HepG2 (cell line): ENCODE results near the gene CCDC85A. TPM values are rescaled to one million over a fixed set of nuclear protein-coding genes. Genes with fewer than 3 reads are reported as not detected.

Source experiments
- ATAC-seq: fragments of 200-7000 bp; cut with Tn5 transposase; 3 replicates; pipeline ENCODE4 v1.9.1; 2020; ENCODE audit warnings: mild to moderate bottlenecking, moderate library complexity
- BruUV-seq: library from RNA; stranded (reverse); fragments of 400-500 nt; replicated peaks from 2 replicates; lab custom pipeline; 2021; lab: Mats Ljungman, UMichigan
- CTCF ChIA-PET: fragments of 300-600 bp; formaldehyde crosslinking; extraction: SDS; loops from one replicate; lab custom pipeline; 2021; ENCODE audit warnings: low total read pairs, inconsistent platforms, low intra/inter-chr PET ratio; lab: Yijun Ruan, JAX
- POLR2A ChIA-PET: fragments of 350-600 bp; sonication (Branson Sonifier 250); formaldehyde crosslinking; loops from one replicate; lab custom pipeline; 2020; ENCODE audit warnings: antibody characterized with exemption, inconsistent platforms; lab: Yijun Ruan, JAX
- DNase-seq: peaks from one replicate; pipeline ENCODE4 v3.0.0-alpha.2; 2015; ENCODE audit warnings: low spot score
- FAIRE-seq: peaks from 3 replicates; lab custom pipeline; 2011; peaks lifted over from hg19 to GRCh38; lab: Jason Lieb, UNC
- H2AFZ ChIP-seq: one replicate; pipeline ENCODE4 v1.6.1; 2011; ENCODE audit warnings: low read length, inconsistent platforms
- H3K27ac ChIP-seq: fragments of 300-600 bp; 3 replicates; pipeline ENCODE4 v1.8.0; 2011; ENCODE audit warnings: mixed run types, mild to moderate bottlenecking, mixed read lengths, low read length, inconsistent platforms; ENCODE audit not compliant: insufficient read depth; ENCODE audit errors: extremely low read length
- H3K27me3 ChIP-seq, 2 experiments: fragments of 200-600 bp in 1 of 2; 2 replicates in 1 of 2; 3 replicates in 1 of 2; pipeline versions ENCODE4 v1.6.0 to v1.8.0; 2011; ENCODE audit warnings: low read length in 2 of 2, mild to moderate bottlenecking in 2 of 2, moderate library complexity in 2 of 2, inconsistent platforms in 1 of 2; ENCODE audit not compliant: insufficient read depth in 2 of 2, control insufficient read depth in 1 of 2
- H3K36me3 ChIP-seq, 2 experiments: fragments of 200-600 bp in 1 of 2; replicated peaks in 1 of 2; 2 replicates in 1 of 2; 3 replicates in 1 of 2; pipeline versions ENCODE4 v1.5.1 to v1.8.0; 2011; ENCODE audit warnings: low read length in 2 of 2, inconsistent platforms in 1 of 2; ENCODE audit not compliant: insufficient read depth in 2 of 2, control insufficient read depth in 1 of 2
- H3K4me1 ChIP-seq: 2 replicates; pipeline ENCODE4 v1.5.1; 2012; ENCODE audit warnings: low read length, inconsistent platforms; ENCODE audit not compliant: insufficient read depth
- H3K4me2 ChIP-seq: 2 replicates; pipeline ENCODE4 v1.6.0; 2011; ENCODE audit warnings: low read depth, low read length, inconsistent platforms
- H3K4me3 ChIP-seq, 3 experiments: fragments of 200-600 bp in 1 of 3; sonication (generic), shearing (Covaris generic) in 1 of 3; replicated peaks in 1 of 3; 2 replicates each; pipeline ENCODE4 v1.5.1; 2011 to 2016; ENCODE audit warnings: low read length in 3 of 3, inconsistent platforms in 2 of 3, low read depth in 2 of 3, mild to moderate bottlenecking in 2 of 3, control low read depth in 1 of 3, mixed read lengths in 1 of 3; ENCODE audit not compliant: insufficient read depth in 1 of 3
- H3K79me2 ChIP-seq: one replicate; pipeline ENCODE4 v1.6.1; 2011; ENCODE audit warnings: low read length, inconsistent platforms; ENCODE audit not compliant: insufficient read depth
- H3K9ac ChIP-seq: 2 replicates; pipeline ENCODE4 v1.6.0; 2011; ENCODE audit warnings: mild to moderate bottlenecking, low read depth, low read length, inconsistent platforms; ENCODE audit not compliant: insufficient read depth
- H3K9me3 ChIP-seq: 2 replicates; pipeline ENCODE4 v1.5.1; 2012; ENCODE audit warnings: mild to moderate bottlenecking, low read length
- H4K20me1 ChIP-seq: 2 replicates; pipeline ENCODE4 v1.6.0; 2011; ENCODE audit warnings: inconsistent platforms, mild to moderate bottlenecking, low read length, moderate library complexity; ENCODE audit not compliant: insufficient read depth
- AKAP8 ChIP-seq: sonication (generic); formaldehyde crosslinking; IDR thresholded peaks from 2 replicates; pipeline ENCODE4 v1.5.1; 2020; ENCODE audit warnings: mild to moderate bottlenecking, missing genetic modification reagents
- FLYWCH1 ChIP-seq: sonication (generic); formaldehyde crosslinking; IDR thresholded peaks from 2 replicates; pipeline ENCODE4 v1.8.1; 2023; ENCODE audit warnings: mild to moderate bottlenecking, missing genetic modification reagents
- FOXA3 ChIP-seq: IDR thresholded peaks from 2 replicates; pipeline ENCODE4 v1.6.1; 2016; ENCODE audit warnings: missing genetic modification reagents, missing compliant biosample characterization
- IKZF4 ChIP-seq: sonication (generic); formaldehyde crosslinking; IDR thresholded peaks from 2 replicates; pipeline ENCODE4 v1.5.1; 2020; ENCODE audit warnings: borderline replicate concordance, mild to moderate bottlenecking, low read depth, missing genetic modification reagents; ENCODE audit errors: not compliant biosample characterization
- NR1H2 ChIP-seq: sonication (generic); formaldehyde crosslinking; IDR thresholded peaks from 2 replicates; pipeline ENCODE4 v1.8.1; 2022; ENCODE audit warnings: low read depth, missing genetic modification reagents, borderline replicate concordance
- RFX5 ChIP-seq: IDR thresholded peaks from 2 replicates; pipeline ENCODE4 v1.6.1; 2011; ENCODE audit warnings: low read depth, low read length, improper control_type of control experiment
- ZFYVE20 ChIP-seq: sonication (generic); formaldehyde crosslinking; IDR thresholded peaks from 2 replicates; pipeline ENCODE4 v1.8.0; 2023; ENCODE audit warnings: low read depth, mild to moderate bottlenecking, moderate library complexity, missing genetic modification reagents, borderline replicate concordance
- ZNF121 ChIP-seq: sonication (generic); formaldehyde crosslinking; IDR thresholded peaks from 2 replicates; pipeline ENCODE4 v1.5.0; 2020; ENCODE audit warnings: mild to moderate bottlenecking, missing genetic modification reagents
- ZNF124 ChIP-seq: sonication (generic); formaldehyde crosslinking; IDR thresholded peaks from 2 replicates; pipeline ENCODE4 v1.4.0; 2020; ENCODE audit warnings: missing genetic modification reagents
- ZNF274 ChIP-seq: sonication (generic); formaldehyde crosslinking; IDR thresholded peaks from 2 replicates; pipeline ENCODE4 v1.5.1; 2020; ENCODE audit warnings: mild to moderate bottlenecking, missing genetic modification reagents
- ZNF572 ChIP-seq: sonication (generic); formaldehyde crosslinking; IDR thresholded peaks from 2 replicates; pipeline ENCODE4 v1.5.1; 2020; ENCODE audit warnings: mild to moderate bottlenecking, missing genetic modification reagents
- ZSCAN25 ChIP-seq: sonication (generic); formaldehyde crosslinking; IDR thresholded peaks from 2 replicates; pipeline ENCODE4 v1.8.0; 2022; ENCODE audit warnings: mild to moderate bottlenecking, missing genetic modification reagents
- WGBS: methylation state at CpG from one replicate; pipeline ENCODE4 v1.1.6; 2017; ENCODE audit warnings: low lambda C conversion rate; 5-methylcytosine and 5-hydroxymethylcytosine counted together
- in situ Hi-C: cut with HindIII; loops from 2 replicates; pipeline ENCODE4 v1.10.0; 2017; ENCODE audit warnings: low pct_unique_long_range_greater_than_20kb; ENCODE audit not compliant: extremely low pct_ligation_motif_present
- intact Hi-C: fragments of 100-400 bp; cut with micrococcal nuclease; formaldehyde crosslinking; loops from one replicate; pipeline ENCODE4 v1.10.0; 2022; ENCODE audit not compliant: unreplicated experiment
- polyA plus RNA-seq, 8 experiments: library from polyadenylated mRNA; depleted of rRNA in 3 of 8; stranded (reverse) in 7 of 8; unstranded in 1 of 8; fragments of >200 nt; fragmentation: Illumina TruSeq in 4 of 8; extraction: Trizol in 4 of 8; gene quantifications; 2 replicates each; pipeline versions ENCODE4 v1.2.1 to v1.2.3, GENCODE V29; 2011 to 2016; ENCODE audit warnings: low read depth in 4 of 8, missing spikeins in 1 of 8, mixed read lengths in 1 of 8; ENCODE audit not compliant: insufficient read depth in 1 of 8
- total RNA-seq, 5 experiments: library from RNA; depleted of rRNA; stranded (reverse); fragments of >200 nt; fragmentation: Illumina TruSeq; extraction: Trizol; gene quantifications; 2 replicates each; pipeline ENCODE4 v1.2.3, GENCODE V29; 2016; ENCODE audit warnings: low read depth in 1 of 5
- TF ChIP-seq, protein P1 (sequence below): sonication (generic); formaldehyde crosslinking; conservative IDR thresholded peaks from 2 replicates; pipeline ENCODE4 v1.4.0; 2020; ENCODE audit warnings: missing genetic modification reagents

CCDC85A gene
- total and polyA plus RNA-seq, 2 of the 13 experiments (the other 11 are each of a cell fraction or from before 2014, with no cell fraction given) = not detected

DNA sequence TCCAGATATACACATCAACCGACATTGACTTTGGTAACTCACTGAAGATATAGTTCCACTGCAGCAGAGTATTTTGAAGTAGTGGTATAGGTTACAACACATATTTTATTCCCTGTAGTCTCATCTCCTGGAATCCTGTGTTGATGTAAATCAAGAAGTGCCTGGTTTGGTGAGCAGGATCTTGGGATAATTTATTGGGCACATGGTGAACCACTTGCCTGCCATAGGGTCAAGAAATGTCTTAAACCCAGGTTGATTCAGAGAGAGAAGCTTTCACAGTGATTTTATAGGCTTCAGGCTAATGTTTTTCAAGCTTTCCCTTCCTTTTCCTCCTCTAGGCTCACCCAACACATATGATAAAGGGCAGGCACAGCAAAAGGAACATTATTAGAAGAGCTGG lies 24.6 kb downstream of the CCDC85A start:
- H3K9me3 ChIP-seq = no peaks in the 10 kb centered on the region
- H3K27ac ChIP-seq = no peak overlapping the region
- H3K27me3 ChIP-seq = no peaks in the 10 kb centered on the region
- WGBS = 20% methylated on average over 1 of the region's 1 CpG
- H4K20me1 ChIP-seq = no peaks in the 10 kb centered on the region
- H3K36me3 ChIP-seq = no peaks in the 10 kb centered on the region
- H2AFZ ChIP-seq = no peak overlapping the region
- H3K4me2 ChIP-seq = no peak overlapping the region
- no peak overlapping the region for H3K4me3 ChIP-seq
- FAIRE-seq (no peak), ATAC-seq (no peak)
- intact Hi-C loops (loop anchor here (10.0 kb wide), 1 partner anchor 236 kb away; no protein-coding TSS in a partner anchor), in situ Hi-C loops (no loop called here)
- ChIA-PET CTCF (no interaction called here), POLR2A (no interaction called here)
- BruUV-seq = no TSS peak
- H3K4me1 ChIP-seq = peaks cover 24% of the 10 kb centered on the region
- H3K79me2 ChIP-seq = no peaks in the 10 kb centered on the region
- TF ChIP-seq RFX5 = no peak
- no peak for TF ChIP-seq AKAP8
- no peak for TF ChIP-seq ZNF124
- TF ChIP-seq FOXA3 (CRISPR knock-in tag) = no peak
- no peak for TF ChIP-seq ZNF572 (CRISPR knock-in tag)
- no peak for TF ChIP-seq ZFYVE20 (CRISPR knock-in tag)
- no peak for TF ChIP-seq NR1H2 (CRISPR knock-in tag)
- TF ChIP-seq FLYWCH1 (CRISPR knock-in tag) = no peak
- no peak for TF ChIP-seq ZNF121 (CRISPR knock-in tag)
- no peak for TF ChIP-seq ZNF274 (CRISPR knock-in tag)
- TF ChIP-seq, all 625 proteins: peak for 0
- no peak for DNase-seq
- no peak overlapping the region for H3K9ac ChIP-seq

DNA sequence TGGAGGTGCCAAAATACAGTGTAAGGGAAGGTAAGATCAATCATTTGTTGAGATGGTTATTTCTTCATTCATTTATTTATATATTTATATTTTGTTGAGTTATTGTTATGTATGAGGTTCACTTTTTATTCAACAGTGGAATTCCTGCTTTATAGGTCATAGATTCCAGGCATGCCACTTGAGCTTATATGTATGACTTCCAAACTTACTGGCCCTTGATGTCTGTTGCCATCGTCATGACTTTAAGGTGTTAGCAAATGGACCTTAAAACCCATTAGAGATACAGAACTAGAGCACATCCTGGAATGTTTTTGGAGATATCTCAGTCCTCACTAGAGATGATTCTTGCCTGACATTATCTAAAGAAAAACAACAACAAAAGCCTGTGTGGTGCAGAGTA lies 25.9 kb downstream of the CCDC85A start:
- FAIRE-seq (no peak), DNase-seq (no peak), ATAC-seq (no peak)
- no peaks in the 10 kb centered on the region for H4K20me1 ChIP-seq
- no peak overlapping the region for H3K9ac ChIP-seq
- no peaks in the 10 kb centered on the region for H3K79me2 ChIP-seq
- 14% methylated on average over 1 of the region's 1 CpG for WGBS
- peaks cover 14% of the 10 kb centered on the region for H3K4me1 ChIP-seq
- BruUV-seq = no TSS peak
- intact Hi-C loops (loop anchor here (10.0 kb wide), 1 partner anchor 235 kb away; no protein-coding TSS in a partner anchor), in situ Hi-C loops (no loop called here)
- CTCF ChIA-PET = no interaction called here
- H2AFZ ChIP-seq = no peak overlapping the region
- no peak overlapping the region for H3K4me3 ChIP-seq
- H3K4me2 ChIP-seq = no peak overlapping the region
- POLR2A ChIA-PET = no interaction called here
- H3K27me3 ChIP-seq = no peaks in the 10 kb centered on the region
- H3K27ac ChIP-seq = no peak overlapping the region
- no peaks in the 10 kb centered on the region for H3K36me3 ChIP-seq
- TF ChIP-seq IKZF4 (CRISPR knock-in tag) = no peak
- TF ChIP-seq, protein P1, sequence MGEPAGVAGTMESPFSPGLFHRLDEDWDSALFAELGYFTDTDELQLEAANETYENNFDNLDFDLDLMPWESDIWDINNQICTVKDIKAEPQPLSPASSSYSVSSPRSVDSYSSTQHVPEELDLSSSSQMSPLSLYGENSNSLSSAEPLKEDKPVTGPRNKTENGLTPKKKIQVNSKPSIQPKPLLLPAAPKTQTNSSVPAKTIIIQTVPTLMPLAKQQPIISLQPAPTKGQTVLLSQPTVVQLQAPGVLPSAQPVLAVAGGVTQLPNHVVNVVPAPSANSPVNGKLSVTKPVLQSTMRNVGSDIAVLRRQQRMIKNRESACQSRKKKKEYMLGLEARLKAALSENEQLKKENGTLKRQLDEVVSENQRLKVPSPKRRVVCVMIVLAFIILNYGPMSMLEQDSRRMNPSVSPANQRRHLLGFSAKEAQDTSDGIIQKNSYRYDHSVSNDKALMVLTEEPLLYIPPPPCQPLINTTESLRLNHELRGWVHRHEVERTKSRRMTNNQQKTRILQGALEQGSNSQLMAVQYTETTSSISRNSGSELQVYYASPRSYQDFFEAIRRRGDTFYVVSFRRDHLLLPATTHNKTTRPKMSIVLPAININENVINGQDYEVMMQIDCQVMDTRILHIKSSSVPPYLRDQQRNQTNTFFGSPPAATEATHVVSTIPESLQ (CRISPR knock-in tag) = no peak
- TF ChIP-seq ZSCAN25 (CRISPR knock-in tag) = no peak
- H3K9me3 ChIP-seq = no peaks in the 10 kb centered on the region
